Breast epithelium (tissue), 4 donors: Measurements from ENCODE around the gene GOLGA6L7. TPM values are rescaled to one million over a fixed set of nuclear protein-coding genes. Genes with fewer than 3 reads are reported as not detected.
"Not testable (repeated sequence)": the region's sequence is repeated elsewhere in the genome, so short reads cannot be mapped to it uniquely, and the experiment has no call there.

ENCODE experiments used
- DNase-seq, 2 donors: peaks; one replicate each; pipeline ENCODE4 v3.0.0-alpha.2; 2019; ENCODE audit warnings: low spot score in 2 of 2
- H3K27ac ChIP-seq, 2 donors: fragments of 200-600 bp; sonication (generic) in 1 of 2; one replicate each; pipeline ENCODE4 v1.5.1; 2016 to 2019; ENCODE audit warnings: mild to moderate bottlenecking in 1 of 2
- H3K27me3 ChIP-seq, 2 donors: fragments of 200-600 bp; sonication (generic) in 1 of 2; one replicate each; pipeline versions ENCODE4 v1.5.1 to v1.6.0; 2017 to 2019; ENCODE audit warnings: control low read depth in 1 of 2, mild to moderate bottlenecking in 1 of 2
- H3K36me3 ChIP-seq: fragments of 200-600 bp; one replicate; pipeline ENCODE4 v1.5.1; 2019
- H3K4me1 ChIP-seq, 2 donors: fragments of 200-600 bp; sonication (generic); one replicate each; pipeline ENCODE4 v1.5.1; 2016 to 2019; ENCODE audit warnings: control low read depth in 1 of 2
- H3K4me3 ChIP-seq, 3 donors: fragments of 200-600 bp; sonication (generic); 1 replicate in 2 of 3; 2 replicates in 1 of 3; pipeline ENCODE4 v1.5.1; 2016 to 2019; ENCODE audit warnings: mild to moderate bottlenecking in 3 of 3, moderate library complexity in 2 of 3
- H3K9me3 ChIP-seq, 2 donors: fragments of 200-600 bp; sonication (generic) in 1 of 2; one replicate each; pipeline ENCODE4 v1.5.1; 2016 to 2019; ENCODE audit warnings: control low read depth in 1 of 2
- intact Hi-C: fragments of 100-400 bp; cut with DNase I; formaldehyde crosslinking; loops from one replicate; pipeline ENCODE4 v1.15.1; 2023; ENCODE audit warnings: low total_unique reads
- total RNA-seq, 3 donors: library from RNA; depleted of rRNA; stranded (reverse); fragments of >200 nt; gene quantifications; one replicate each; pipeline ENCODE4 v1.1.0, GENCODE V29; 2016

Gene GOLGA6L7
- total RNA-seq, 3 donors from 2014 or later = not detected

DNA sequence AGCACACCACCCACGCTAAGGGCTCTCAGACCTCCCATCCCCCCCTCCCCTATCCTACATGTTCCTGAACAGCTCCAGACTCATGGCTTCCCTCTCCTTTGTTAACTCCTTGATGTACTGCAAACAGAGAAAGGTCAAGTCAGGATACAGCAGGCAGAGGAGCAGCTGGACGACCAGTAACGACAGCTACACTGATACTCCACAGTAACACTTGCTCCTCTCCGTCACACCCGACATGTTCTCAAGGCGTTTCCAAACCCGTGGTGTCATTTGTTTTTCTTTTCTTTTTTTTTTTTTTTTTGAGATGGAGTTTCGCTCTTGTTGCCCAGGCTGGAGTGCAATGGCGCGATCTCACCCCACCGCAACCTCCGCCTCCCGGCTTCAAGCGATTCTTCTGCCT, 4.3 kb downstream of the GOLGA6L7 start:
- H3K4me3 ChIP-seq, H3K4me1 ChIP-seq, H3K9me3 ChIP-seq, H3K27ac ChIP-seq, H3K27me3 ChIP-seq, intact Hi-C loops, DNase-seq, H3K36me3 ChIP-seq: not testable (repeated sequence)

DNA sequence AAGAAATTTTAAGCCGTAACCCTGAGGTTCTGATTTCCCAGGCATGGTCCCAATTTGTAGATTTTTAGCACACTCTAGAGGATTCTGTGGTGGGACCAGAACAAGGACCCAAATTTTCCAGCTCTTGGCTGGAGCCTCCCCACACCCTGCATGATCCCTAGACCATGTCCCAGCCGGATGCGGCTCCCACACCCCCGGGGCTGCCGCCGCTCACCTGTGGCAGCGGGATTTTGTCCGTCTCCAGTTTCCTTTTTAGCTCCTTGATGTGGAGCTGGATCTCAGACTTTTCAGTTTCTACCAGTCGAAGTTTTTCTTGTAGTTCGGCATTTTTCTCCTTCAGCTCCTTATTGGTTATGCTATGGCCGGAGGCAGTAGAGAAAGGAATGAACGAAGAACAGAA, 4.9 kb downstream of the GOLGA6L7 start:
- H3K27me3 ChIP-seq, H3K36me3 ChIP-seq, H3K4me3 ChIP-seq, H3K27ac ChIP-seq, H3K9me3 ChIP-seq, DNase-seq, intact Hi-C loops, H3K4me1 ChIP-seq: not testable (repeated sequence)

DNA sequence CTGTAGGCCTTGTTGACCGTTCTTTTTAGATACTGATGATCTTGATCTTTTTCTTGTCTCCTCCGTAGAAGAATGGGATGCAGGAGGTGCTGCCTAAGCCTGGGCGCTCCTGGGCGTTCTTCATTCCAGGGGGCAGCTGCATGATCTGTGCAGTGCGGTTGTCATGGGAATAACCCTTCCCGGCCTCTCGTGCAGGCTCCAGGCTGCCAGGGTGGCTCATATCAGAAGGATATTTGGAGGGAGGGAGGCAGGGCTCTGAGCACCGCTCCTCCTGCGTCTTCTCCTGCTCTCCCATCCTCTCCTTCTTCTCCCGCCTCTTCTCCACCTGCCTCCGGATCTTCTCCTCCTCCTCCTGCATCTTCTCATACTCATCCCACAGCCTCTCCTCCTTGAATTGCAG, 6.2 kb downstream of the GOLGA6L7 start:
- intact Hi-C loops, DNase-seq, H3K9me3 ChIP-seq, H3K36me3 ChIP-seq, H3K27ac ChIP-seq, H3K27me3 ChIP-seq, H3K4me1 ChIP-seq, H3K4me3 ChIP-seq: not testable (repeated sequence)

DNA sequence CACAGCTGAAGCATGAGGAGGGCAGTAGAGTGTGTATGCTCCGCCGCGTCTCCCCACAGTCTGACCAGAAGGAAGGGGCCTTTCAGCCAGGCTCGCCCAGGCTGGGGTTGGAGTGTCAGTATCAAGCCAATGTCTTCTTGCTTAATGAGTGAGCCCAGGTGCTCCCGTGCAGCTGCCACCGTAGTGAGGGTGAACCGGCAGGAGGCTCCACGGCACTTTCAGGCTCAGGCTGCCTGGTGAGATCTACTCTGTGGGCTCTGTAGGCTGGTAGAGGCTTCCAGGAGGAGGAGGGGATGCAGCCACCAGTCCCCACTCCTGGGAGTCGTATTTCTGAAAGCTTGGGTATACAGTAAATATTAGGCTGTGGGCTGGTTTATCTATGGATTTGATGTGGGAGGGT, 8.2 kb downstream of the GOLGA6L7 start:
- intact Hi-C loops, H3K4me3 ChIP-seq, H3K4me1 ChIP-seq, H3K36me3 ChIP-seq, H3K27me3 ChIP-seq, H3K9me3 ChIP-seq, DNase-seq, H3K27ac ChIP-seq: not testable (repeated sequence)

DNA sequence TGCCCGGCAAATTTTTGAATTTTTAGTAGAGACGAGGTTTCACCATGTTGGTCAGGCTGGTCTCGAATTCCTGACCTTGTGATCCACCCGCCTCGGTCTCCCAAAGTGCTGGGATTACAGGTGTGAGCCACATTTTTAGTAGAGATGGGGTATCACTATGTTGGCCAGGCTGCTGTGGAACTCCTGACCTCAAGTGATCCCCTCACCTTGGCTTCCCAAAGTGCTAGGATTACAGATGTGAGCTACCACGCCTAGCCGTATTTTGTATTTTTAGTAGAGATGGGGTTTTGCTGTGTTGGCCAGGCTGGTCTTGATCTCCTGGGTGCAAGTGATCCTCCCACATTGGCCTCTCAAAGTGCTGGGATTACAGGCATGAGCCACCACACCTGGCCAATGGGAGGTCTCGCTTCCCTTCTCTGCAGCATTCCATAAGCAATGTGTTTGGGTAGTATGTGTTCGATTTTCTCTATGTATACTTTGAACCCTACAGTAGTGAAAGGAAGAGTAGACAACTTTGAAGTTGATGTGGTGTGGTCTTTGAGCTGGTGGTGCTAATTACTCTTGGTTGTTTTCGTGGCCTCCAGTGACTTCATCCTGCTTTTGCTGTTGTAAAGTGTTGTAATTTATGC, 13.4 kb downstream of the GOLGA6L7 start:
- H3K27ac ChIP-seq, intact Hi-C loops: not testable (repeated sequence)

DNA sequence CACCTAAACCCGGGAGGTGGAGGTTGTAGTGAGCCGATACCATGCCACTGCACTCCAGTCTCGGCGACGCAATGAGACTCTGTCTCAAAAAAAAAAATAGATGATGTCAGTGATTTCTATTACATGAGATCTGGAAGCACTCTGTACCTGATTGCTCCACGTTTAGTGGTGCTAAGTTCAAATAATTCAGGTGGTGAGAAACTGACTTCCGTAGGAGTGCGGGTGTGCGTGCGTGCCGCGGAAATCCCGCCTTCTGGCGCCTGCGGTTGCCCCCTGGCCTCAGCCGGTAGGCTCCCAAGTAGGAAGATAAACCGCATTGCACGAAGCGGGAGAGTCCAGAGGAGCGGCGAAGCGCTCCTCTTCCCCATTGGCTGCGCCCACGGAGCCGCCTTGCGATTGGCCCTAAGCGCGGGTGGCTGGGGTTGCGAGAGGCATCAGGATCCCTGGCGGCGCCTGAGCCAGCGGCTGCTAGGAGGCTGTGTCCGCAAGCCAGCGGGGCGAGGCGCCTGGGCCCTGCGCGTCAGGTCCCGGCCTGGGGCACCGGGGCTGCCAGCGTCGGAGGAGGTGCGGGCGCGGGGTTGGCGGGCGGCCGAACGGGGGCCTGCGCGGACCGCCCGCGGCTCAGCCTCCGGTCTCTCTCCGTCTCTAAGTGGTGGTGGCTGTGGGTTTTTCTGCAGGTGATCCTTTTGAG, 16.4 kb downstream of the GOLGA6L7 start:
- peak overlapping the region; percentile 20 to 52 (median 43) for H3K4me3 ChIP-seq
- intact Hi-C loops, DNase-seq, H3K9me3 ChIP-seq, H3K27me3 ChIP-seq, H3K36me3 ChIP-seq, H3K4me1 ChIP-seq, H3K27ac ChIP-seq: not testable (repeated sequence)

More for the DNA sequence above, 13.4 kb downstream of the GOLGA6L7 start:
- H3K4me3 ChIP-seq, H3K36me3 ChIP-seq, H3K27me3 ChIP-seq, H3K4me1 ChIP-seq, H3K9me3 ChIP-seq, DNase-seq: not testable (repeated sequence)

DNA sequence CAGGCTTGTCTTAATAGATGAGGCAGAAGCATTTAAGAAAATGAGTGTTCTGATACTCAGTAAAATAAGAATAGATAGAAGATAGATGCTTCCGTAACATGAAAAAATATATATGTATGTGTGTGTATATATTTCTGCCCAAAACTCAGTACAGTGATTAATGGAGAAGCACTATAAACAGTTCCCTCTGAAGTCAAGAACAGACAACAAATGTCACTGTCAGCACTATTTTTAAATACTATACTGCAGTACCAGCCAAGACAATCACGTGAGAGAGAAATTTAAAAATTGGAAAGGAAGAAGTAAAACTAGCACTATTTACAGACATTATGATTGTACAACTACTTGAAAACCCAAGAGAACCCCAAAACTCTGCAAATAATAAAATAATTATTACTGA, 27.0 kb downstream of the GOLGA6L7 start:
- H3K4me1 ChIP-seq, H3K9me3 ChIP-seq, DNase-seq, H3K27ac ChIP-seq, intact Hi-C loops, H3K36me3 ChIP-seq, H3K4me3 ChIP-seq, H3K27me3 ChIP-seq: not testable (repeated sequence)

DNA sequence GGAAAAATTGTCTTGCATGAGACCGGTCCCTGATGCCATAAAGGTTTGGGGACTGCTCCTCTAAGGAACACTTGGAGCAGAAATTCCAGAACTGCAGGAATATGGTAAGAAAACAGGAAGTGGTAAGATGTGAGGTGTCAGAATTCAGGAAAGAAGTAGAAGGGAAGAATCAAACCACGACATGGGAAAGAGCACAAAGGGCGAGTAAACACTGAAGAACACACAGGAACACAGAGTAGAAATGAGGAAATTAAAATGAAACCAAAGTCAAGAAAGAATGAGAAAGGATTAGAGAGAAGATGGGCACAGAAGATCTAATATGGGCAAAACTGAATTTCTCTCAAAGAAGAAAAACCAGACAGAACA, 28.5 kb downstream of the GOLGA6L7 start:
- H3K4me1 ChIP-seq, H3K27me3 ChIP-seq, H3K4me3 ChIP-seq, H3K9me3 ChIP-seq, H3K36me3 ChIP-seq, intact Hi-C loops, H3K27ac ChIP-seq, DNase-seq: not testable (repeated sequence)

DNA sequence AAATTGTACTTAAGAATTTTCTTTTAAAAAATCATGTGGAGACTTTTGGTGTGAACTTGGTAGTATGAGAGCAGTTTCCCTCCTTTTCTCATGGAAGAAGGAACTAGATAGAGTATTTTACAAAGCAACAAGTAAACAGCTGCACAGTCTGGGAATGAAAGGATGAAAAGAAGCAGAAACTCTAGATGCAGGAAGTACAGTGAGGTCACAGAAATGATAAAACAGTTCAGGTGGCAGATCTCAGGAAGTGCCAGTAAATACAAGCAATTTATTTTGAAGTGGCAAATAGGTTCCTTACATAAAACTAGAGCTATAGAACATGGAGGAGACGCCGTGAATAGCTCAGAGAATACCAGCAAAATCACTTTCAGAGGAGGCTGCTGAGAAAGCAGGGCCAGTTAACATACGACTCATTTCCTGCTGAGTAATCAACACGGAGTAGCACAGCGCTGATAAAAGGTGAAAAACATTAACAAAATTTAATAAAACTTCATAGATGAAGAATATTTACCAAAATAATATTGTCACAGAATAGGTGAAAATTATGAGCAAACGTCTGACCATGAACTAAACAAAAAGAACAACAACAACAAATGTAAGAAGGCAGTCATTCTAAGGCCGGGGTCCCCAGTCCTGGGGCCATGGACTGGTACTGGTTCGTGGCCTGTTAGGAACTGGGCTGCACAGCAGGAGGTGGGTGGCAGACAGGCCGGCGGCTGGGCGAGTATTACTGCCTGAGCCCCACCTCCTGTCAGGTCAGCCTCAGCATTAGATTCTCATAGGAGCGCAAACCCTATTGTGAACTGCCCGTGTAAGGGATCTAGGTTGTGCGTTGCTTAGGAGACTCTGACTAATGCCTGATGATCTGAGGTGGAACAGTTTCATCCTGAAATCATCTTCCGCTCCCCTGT, 29.2 kb downstream of the GOLGA6L7 start:
- H3K27ac ChIP-seq, H3K27me3 ChIP-seq, H3K36me3 ChIP-seq, H3K4me1 ChIP-seq, H3K9me3 ChIP-seq, DNase-seq, H3K4me3 ChIP-seq, intact Hi-C loops: not testable (repeated sequence)

DNA sequence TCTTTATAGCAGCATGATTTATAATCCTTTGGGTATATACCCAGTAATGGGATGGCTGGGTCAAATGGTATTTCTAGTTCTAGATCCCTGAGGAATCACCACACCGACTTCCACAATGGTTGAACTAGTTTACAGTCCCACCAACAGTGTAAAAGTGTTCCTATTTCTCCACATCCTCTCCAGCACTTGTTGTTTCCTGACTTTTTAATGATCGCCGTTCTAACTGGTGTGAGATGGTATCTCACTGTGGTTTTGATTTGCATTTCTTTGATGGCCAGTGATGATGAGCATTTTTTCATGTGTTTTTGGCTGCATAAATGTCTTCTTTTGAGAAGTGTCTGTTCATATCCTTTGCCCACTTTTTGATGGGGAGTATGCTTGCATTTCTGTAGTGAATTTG, 30.3 kb downstream of the GOLGA6L7 start:
- DNase-seq, H3K27ac ChIP-seq, H3K4me1 ChIP-seq, H3K9me3 ChIP-seq, H3K36me3 ChIP-seq, intact Hi-C loops, H3K27me3 ChIP-seq, H3K4me3 ChIP-seq: not testable (repeated sequence)

DNA sequence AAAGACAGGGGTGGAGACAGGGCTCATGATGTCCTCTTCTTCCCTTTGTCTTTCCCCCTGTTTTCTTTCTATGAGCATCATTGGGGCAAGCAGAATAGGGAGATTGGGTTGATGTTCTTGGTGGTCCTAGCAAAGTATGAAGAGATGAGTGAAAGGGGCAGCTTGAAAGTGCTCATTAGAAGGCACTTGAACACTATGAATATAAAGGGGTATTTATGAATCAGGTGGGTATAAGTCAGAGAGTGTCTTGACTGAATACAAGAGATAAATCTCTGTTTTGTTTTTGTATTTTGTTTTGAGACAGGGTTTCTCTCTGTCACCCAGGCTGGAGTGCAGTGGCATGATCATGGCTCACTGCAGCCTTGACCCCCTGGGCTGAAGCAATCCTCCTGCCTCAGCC, 34.4 kb downstream of the GOLGA6L7 start:
- H3K36me3 ChIP-seq, intact Hi-C loops, H3K27me3 ChIP-seq, DNase-seq, H3K4me1 ChIP-seq, H3K4me3 ChIP-seq, H3K27ac ChIP-seq, H3K9me3 ChIP-seq: not testable (repeated sequence)

DNA sequence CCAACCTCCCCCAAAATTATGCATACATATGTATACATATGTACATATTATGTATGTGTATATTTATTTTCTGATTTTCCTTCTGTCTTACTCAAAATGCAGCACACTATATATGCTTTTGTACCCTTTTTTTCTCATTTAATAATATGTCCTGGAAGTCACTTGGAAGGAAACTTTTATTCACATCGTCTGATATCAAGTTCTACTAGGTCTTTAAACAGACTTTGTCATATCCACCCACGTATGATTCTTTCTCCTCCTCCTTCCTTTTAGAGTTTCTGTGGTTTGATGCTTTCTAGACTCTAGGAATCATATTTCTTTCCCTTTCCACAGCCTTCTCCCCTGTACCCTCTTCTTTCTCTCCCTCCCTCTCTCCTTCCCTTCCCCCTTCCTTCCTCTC, 35.1 kb downstream of the GOLGA6L7 start:
- H3K9me3 ChIP-seq, H3K4me3 ChIP-seq, H3K36me3 ChIP-seq, H3K4me1 ChIP-seq, H3K27me3 ChIP-seq, DNase-seq, intact Hi-C loops, H3K27ac ChIP-seq: not testable (repeated sequence)

DNA sequence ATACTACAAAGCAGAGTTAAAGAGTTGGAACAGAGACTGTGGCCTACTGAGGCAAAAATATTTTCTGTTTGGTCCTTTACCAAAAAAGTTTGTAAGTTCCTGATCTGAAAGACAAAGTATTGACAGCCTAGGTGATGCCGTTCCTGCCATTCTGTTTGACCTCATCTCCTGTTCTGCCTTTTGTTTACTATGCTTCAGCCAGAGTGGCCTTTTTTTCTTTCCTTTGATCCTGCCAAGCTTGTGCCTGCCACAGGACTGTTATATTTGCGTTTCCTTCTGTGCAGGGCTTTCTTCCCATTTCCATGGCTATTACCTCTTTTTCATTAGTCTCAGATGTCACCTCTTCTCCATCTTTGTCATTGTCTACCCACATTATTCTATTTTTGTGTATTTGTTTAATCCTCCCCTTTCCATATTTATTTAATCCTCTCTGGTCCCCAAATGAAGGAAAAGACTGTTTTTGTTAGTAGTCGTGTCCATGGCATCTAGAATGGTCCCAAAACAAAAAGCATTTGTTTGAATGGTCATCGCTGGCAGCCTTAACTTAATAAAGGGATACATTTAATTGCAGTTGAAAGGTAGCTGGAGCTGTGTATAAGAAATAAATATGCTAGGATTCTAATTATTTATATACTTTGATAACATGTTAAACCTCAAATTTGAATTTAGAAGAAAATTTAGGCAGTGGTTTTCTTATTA, 36.4 kb downstream of the GOLGA6L7 start:
- H3K4me1 ChIP-seq, DNase-seq, intact Hi-C loops, H3K27ac ChIP-seq, H3K9me3 ChIP-seq, H3K36me3 ChIP-seq, H3K4me3 ChIP-seq, H3K27me3 ChIP-seq: not testable (repeated sequence)
